HG02642 (cell line): ENCODE results near the gene IFIT2.

ENCODE experiments used
- ATAC-seq: cut with Tn5 transposase; IDR thresholded peaks from one replicate; pipeline ENCODE4 v1.9.1; 2021; ENCODE audit warnings: mild to moderate bottlenecking; ENCODE audit not compliant: unreplicated experiment, poor library complexity

IFIT2 gene

DNA sequence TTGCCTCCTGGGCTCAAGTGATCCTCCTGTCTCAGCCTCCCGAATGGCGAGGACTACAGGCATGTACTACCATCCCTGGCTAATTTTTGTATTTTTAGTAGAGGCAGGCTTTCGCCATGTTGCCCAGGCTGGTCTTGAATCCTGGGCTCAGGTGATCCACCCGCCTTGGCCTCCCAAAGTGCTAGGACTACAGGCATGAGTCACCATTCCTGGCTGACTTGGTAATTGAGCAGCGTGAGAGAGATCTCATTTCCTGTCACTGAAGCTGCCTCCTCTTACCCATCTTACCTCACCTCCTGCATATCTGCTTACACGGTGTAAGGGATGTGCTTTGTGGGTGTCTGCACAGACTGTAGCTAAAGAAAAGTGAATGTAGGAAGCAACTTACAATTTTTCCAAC is 35.6 kb downstream of the IFIT2 start:
- no peak for ATAC-seq

DNA sequence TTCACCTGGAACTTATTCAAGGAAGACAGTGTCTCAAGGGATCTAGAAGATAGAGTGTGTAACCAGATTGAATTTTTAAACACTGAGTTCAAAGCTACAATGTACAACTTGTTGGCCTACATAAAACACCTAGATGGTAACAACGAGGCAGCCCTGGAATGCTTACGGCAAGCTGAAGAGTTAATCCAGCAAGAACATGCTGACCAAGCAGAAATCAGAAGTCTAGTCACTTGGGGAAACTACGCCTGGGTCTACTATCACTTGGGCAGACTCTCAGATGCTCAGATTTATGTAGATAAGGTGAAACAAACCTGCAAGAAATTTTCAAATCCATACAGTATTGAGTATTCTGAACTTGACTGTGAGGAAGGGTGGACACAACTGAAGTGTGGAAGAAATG is 36.9 kb downstream of the IFIT2 start:
- no peak for ATAC-seq

DNA sequence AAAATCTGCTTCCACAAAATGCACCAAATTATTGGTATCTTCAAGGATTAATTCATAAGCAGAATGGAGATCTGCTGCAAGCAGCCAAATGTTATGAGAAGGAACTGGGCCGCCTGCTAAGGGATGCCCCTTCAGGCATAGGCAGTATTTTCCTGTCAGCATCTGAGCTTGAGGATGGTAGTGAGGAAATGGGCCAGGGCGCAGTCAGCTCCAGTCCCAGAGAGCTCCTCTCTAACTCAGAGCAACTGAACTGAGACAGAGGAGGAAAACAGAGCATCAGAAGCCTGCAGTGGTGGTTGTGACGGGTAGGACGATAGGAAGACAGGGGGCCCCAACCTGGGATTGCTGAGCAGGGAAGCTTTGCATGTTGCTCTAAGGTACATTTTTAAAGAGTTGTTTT is 38.0 kb downstream of the IFIT2 start:
- no peak for ATAC-seq

DNA sequence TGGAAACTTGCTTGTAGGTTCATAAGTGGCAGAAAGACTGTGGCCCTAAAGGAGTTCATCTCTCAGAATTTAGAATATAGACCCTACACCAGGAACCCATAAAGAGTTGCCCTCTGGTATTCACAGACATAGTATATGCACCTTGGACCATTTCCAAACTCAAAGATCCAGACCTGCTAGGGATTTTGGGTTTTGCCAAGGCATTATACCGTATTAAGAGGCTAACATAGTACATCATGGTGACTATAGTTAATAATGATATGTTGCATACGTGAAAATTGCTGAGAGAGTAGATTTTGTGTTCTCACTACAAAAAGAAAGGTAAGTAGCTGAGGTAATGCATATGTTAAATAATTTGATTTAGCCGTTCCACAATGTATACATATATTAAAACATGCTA is 39.8 kb downstream of the IFIT2 start:
- ATAC-seq = no peak

DNA sequence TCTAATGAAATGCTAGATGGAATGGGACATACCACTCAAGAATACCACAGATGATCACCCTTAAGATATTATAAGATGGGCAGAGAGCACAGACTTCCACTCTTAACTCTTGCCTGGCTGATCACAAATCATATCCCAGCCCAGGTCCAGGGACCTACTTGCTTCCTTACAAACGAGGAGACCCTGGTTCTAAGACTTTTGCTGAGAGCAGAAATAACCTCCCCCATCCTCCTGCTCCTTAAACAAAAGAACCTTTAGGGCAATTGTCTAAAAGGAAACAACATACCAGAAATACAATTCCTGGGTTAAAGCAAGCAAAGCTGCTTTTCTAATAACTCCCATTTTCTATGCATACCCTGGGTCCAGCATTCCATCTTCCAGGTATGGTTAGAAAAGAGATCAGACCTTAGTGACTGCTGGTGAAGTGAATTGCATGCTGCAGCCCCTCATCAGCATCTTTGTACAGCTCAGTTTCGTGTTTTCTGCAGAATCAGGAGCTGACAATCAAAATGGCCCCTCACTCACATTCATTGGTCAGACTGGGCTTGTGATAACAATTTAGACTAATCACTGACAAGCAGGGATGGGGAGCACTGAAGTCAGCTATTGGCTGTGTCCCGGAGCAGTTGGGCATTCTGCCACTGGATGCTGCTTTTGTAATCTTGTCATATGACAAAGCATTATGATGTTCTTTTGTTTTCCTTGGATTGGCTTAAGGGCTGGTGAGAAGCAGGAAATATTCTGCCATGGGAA is 40.5 kb downstream of the IFIT2 start:
- ATAC-seq = no peak

DNA sequence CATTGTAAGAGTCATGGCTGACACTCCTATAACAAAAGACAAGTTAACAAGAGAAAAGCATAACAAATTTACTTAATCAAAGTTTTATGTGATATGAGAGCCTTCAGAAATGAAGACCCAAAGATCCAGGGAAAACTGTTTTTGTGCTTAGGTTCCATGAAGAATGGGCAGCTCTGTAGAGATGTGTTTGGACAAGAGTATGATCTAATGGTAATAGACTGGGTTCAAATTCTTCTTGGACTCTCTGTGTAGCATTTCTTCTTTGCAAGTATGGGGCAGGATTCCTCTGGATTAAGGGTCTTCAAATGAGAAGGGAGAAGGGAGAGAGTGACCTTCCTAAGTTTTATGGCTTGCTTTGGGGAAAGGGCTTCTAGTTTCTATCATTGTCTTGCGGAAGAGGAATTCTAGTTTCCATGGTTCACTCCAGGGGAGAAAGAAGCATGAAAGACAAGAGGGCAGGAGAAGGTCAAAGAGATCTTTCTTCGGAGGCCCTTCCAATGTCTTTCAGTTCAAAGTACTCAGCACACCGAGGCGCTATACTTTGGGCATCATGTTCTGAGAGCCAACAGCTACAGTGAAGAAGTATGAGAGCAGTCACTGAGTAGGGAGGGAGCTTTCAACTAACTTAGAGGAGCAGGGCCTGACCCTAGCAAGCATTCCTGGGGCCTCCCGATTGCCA is 41.4 kb downstream of the IFIT2 start:
- ATAC-seq = no peak

DNA sequence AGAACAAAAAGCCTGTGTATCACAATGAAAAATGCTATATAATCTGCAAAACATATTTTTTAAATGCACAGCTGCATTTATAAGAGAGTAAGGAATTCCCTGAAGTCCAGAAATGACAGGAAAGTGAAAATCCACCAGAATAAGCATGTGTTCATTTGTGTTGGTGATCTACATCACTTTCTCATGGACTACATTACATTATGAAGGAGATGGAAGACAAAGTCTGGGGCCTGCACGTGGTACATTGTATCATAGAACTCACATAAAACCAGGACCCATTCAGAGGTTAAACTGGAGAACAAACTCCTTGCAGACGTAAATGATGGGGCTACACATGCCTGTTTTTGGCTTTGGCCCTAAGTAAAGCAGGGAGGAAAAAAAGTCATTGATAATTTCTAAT is 42.3 kb downstream of the IFIT2 start:
- ATAC-seq = no peak

DNA sequence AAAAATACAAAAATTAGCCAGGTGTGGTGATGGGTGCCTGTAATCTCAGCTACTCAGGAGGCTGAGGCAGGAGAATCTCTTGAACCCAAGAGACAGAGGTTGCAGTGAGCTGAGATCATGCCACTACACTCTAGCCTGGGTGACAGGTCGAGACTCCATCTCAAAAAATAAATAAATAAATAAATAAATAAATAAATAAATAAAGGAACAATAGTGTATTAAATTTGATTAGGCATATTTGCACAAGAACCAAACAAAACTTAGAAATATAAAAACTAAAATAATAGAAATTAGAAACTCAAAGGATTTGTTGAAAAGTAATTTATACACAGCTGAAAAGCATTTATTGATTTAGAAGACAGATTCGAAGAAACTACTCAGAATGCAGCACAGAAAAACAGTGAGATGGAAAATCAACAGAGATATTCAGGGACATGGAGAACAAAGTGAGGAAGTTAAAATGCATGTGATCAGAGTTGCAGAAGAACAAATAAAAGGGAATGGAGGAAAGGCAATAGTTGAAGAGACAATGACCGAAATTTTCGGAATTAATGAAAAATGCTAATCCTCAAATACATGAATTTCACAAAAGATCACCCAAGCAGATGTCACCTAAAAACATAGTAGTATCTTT is 43.6 kb downstream of the IFIT2 start:
- ATAC-seq = no peak

DNA sequence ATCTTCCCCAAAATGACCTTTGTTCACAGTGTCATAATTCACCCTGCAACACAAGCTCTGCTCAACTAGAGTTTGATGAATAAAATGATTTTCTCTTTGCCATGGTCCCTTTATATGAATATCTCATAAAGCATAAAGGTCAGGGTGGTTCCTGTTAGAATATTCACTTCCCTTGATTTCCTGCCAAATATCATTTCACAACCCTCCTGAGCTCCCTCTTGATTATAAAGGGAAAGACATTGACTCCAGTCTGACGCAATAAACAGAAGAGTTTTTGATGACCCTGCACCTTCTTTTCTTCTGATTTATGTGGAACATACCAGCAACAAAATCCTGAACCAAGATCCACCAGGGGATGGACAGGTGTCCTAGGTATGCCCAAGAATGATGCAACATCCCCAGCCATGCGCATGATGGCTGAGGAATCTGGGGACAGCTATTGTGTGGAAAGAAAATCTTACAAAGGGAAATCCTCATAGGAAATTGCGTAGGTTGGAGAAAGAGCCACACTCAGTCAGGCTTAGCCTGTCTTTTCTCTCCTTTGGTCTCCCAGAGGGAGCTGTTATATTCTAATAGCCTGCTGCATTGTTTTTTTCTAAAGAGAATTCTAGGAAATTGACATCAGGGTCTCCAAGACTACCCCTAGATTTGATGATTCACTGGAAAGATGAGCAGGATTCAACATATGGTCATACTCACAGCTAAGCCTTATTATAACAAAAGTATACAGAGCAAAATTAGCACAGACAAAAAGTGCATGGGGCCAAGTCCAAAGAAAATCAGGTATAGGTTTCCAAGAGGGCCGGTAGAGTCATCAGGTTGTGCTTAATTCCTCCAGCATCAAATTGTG is 44.8 kb downstream of the IFIT2 start:
- no peak for ATAC-seq

DNA sequence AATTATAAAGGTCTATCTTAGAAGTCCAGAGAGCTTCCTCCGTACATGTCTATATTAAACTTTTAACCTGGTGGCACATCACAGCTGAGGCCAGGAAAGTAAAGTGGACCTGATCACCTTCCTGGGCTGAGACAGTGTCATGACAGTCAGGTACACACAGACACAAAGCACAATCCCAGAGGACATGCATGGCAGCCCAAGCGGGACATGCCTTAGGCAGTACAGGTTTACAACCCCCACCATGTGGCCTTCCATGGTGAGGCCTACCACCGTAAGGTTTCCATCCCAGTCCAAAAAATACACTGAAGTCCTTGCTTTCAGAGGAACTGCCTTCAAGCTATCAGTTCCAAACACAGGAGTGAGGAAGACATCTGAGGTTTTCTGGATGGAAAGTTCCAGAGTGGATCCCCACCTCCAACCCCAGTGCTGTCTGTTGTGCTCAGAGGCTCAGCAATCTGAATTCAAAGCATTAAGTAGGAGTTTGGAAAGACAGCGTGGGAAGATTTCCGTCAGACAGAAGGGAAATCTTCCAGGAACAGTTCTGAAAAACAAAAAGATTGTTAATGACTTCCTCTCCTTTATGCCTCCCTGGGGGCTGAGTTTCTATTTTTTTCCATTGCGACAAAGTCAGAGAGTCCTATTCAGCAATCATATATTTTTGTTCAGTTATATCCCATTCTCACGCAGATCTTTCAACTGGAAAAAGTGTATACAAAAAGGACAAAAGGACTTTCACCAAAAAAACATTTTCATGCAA is 46.0 kb downstream of the IFIT2 start:
- no peak for ATAC-seq

DNA sequence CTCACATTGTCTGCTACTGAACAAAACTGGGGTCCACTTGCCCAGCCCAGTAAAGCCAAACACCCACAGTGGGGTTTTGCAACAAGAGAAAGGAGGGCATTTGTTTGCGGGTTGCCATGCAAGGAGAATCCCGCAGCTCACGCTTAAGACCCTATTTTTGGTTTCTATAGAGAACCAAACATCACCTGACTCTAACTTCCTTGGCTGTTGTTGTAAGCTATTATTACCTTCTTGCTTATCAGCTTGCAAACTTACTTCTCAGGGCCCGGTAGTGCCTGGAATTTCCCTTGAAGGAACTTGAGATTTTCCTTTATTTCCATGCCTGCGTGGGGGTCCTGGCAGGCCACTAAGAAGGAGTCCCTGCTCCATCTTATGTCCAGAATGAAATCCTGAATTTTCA is 46.6 kb downstream of the IFIT2 start:
- no peak for ATAC-seq

DNA sequence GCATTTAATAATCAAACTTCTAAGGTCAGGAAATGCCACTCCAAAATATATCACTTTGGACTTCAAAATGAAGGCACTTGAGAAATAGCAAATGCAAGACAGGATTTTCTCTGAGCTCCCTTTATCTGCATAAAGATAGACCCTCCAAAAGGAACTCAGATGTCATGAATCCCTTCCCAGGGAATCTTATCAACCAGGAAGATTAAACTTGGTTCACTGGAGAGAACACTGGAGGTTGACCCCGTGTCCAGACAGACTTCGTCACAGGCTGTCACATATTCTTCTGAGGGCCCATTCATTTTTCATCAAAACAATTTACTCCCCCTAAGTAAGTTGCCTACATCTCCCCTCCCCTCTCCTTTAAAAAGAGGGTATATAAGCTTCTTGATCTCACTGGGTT is 47.1 kb downstream of the IFIT2 start:
- ATAC-seq = no peak

DNA sequence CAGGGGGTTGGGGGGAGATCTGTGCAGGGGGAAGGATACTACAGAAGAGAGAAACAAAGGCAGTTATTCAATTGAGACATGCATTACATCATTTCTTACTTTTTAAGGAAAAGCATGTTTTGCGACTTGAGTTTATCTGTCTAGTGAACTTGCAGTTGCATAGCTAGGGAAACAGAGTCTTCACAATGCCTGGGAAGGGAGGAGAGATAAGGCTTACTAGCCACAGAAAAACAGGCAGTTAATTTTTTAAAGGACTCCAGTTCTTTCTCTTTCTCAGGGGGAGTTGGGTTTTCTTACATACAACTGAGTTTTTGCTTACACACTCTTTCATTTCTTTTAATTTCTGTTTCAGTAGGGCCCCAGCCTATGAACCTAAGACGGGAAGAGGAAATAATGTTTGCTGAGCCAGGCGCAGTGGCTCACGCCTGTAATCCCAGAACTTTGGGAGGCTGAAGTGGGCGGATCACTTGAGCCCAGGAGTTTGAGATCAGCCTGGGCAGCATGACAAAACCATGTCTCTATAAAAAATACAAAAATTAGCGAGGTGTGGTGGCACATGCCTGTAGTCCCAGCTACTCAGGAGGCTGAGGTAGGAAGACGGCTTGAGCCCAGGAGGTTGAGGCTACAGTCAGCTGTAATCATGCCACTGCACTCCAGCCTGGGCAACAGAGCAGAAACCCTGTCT is 48.9 kb downstream of the IFIT2 start:
- peak; percentile 44 for ATAC-seq

DNA sequence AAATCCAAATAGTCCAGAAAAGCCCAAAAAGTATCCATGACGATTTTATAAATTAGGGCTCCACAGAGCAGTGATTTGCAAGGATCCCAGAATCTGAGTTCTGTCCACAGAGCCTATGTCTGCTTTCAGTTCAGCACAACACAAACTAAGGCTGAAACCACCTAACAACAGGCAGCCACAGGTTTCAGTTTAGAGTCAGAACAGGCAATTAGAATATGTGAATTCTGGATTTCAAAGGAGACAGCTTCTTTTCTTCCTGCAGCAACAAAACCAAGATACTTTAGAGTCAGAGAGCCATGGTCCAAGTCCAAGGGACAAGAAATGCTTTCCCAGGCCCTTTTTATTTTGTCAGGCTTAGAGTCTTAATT is 49.5 kb downstream of the IFIT2 start:
- ATAC-seq = peak; percentile 81

DNA sequence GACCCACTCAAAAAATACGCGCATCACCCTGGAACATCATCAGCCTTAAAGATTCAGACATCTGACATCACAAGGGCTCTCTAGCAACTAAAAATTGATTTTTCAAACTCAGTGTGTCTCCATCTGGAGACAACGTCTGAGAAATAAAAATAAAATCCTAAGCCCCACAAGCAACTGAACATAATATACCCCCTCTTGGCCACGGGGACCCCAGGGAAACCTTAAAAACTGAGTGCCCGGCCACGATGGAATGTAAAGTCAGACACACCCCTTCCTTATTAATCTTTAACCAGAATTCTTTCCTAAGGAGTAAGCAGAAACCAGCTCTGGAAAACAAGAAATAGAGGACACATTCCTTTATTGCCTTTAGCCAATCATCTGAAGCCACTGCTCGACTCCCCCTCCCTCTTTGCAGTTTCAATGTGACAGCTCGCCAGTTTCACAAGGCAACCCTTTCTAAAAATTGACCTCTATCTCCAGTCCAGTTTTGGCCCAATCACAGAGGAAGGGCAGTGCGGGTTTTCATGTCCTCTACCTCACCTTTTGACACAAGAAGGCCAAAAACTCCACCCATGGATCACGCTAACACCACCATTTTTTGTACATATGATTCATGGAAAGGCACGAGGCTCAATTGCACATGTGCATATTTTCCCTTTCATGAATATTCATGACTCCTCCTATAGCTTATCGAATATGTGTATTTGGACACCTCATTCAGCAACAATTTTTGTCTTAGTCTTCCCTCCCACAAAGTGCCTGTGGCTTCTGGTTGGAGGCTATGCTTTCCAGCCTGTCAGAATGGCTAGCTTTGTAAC is 50.1 kb downstream of the IFIT2 start:
- peak; percentile 36 for ATAC-seq

DNA sequence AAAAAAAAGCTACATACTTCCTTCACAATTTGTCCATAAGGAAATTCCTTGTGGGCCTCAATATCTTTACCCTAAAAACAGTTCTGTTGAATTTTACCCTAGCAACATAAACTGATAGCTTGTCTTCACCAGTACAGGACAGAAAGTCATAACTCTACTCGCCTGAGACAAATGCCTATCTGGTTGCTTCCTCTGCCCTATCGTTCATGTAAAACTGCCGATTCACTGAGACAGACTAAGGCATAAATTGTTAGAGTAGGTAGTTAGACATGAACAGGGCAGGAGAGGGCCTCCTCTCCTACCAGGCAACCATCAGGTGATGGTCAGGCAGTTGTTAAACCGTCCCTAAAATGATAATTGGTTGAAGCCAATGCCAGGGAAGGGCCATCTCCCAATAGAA is 51.0 kb downstream of the IFIT2 start:
- ATAC-seq = no peak

DNA sequence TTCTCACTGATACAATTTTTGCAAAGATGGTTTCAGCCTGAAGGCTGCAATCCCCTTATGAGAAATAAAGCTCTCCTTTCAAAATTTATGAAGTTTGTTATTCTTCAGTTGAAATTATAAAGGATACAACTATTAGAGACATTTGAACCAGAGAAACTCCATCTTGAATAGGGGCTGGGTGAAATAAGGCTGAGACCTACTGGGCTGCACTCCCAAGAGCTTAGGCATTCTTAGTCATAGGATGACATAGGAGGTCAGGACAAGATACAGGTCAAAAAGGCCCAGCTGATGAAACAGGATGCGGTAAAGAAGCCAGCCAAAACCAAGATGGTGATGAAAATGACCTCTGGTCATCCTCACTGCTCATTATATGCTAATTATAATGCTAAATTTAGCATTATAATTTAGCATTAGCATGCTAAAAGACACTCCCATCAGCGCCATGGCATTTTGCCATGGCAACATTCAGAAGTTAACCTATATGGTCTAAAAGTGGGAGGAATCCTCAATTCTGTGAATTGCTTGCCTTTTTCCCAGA is 53.6 kb downstream of the IFIT2 start:
- no peak for ATAC-seq

DNA sequence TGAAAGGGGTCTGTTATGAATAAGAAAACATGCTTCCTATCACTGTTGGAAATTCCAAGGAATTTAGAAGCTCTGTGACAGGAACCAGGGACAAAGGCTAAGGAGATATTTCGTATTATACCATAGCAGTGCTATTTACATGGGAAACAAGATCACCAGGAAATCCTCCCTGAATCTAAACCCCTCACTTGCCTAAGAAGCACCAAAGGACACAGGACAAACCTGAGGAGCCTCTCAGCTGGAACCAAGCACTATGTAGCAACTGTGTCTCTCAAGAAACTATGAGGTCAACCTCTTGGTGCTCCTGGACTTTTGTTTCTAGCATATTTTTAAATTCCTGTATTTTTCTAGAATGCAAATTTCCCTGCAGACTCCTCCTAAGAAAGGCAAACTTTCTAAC is 55.2 kb downstream of the IFIT2 start:
- no peak for ATAC-seq

DNA sequence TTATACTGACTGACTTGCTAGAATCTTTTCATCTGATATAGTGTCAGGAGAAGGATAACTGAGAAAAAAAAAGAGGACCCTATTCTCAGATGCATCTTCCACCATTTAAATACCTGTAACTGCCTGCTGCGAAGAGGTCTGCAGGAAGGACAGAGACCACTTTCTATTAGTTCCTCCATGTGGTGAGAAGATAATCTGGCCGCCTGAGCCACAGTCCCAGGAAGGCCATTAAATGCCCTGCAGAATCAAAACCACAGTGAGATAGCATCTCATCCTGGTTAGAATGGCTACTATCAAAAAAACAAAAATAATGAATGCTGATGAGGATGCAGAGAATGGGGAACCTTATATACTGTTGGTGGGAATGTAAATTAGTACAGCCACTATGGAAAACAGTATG is 56.1 kb downstream of the IFIT2 start:
- ATAC-seq = no peak
